ENCODE data around the gene TTLL11.

TTLL11 gene

GRCh38 chr9:121859646-121860045 is 233.5 kb downstream of the TTLL11 start:
- H2BK120ac ChIP-seq (ENCODE audit: low read depth, low read length): no peak overlapping the region
- H3K4me3 ChIP-seq (ENCODE audit: low read length in 2 of 2): no peak overlapping the region
- DNase-seq (ENCODE audit: low spot score): no peak
- H3K36me3 ChIP-seq (replicated peaks in 1 of 2; ENCODE audit: control insufficient read depth in 2 of 2, insufficient read depth in 2 of 2, low read length in 2 of 2): no peaks in the 10 kb centered on the region
- H4K91ac ChIP-seq (ENCODE audit: low read depth, low read length, poor library complexity): no peak overlapping the region
- no peaks in the 10 kb centered on the region for H3K9me3 ChIP-seq (replicated peaks in 1 of 2; ENCODE audit: control insufficient read depth in 2 of 2, insufficient read depth in 1 of 2, low read depth in 1 of 2, low read length in 2 of 2)
- no peak overlapping the region for H3K14ac ChIP-seq (ENCODE audit: low read length)
- no peak overlapping the region for H4K8ac ChIP-seq (ENCODE audit: low read depth, low read length)
- no peak overlapping the region for H3K23ac ChIP-seq (ENCODE audit: low read depth, low read length, poor library complexity)
- H3K27ac ChIP-seq (replicated peaks; ENCODE audit: low read length): no peak overlapping the region
- H3K18ac ChIP-seq (ENCODE audit: low read length): no peak overlapping the region
- no peak overlapping the region for H3K9ac ChIP-seq (ENCODE audit: low read depth, low read length, poor library complexity)
- H2BK12ac ChIP-seq (ENCODE audit: low read length): no peak overlapping the region
- no peak overlapping the region for H2BK15ac ChIP-seq (ENCODE audit: low read length)
- no CpG with 5 or more reads among the region's 6 CpGs for WGBS, 2 donors (ENCODE audit: extremely low coverage in 2 of 2, insufficient read length in 2 of 2, insufficient replicate concordance in 1 of 2)
- no peak overlapping the region for H2AFZ ChIP-seq (ENCODE audit: low read length)
- no peaks in the 10 kb centered on the region for H3K79me1 ChIP-seq (ENCODE audit: low read depth, low read length)
- H2BK5ac ChIP-seq (ENCODE audit: low read length): no peak overlapping the region
- H3K4ac ChIP-seq (ENCODE audit: low read length): no peak overlapping the region
- H3K4me2 ChIP-seq (ENCODE audit: insufficient read depth, low read length, poor library complexity, severe bottlenecking): no peak overlapping the region
- no peak overlapping the region for H2AK5ac ChIP-seq (ENCODE audit: low read depth, low read length)
- H3K4me1 ChIP-seq (ENCODE audit: control insufficient read depth in 2 of 2, insufficient read depth in 1 of 2, low read depth in 1 of 2, low read length in 2 of 2): peaks cover 7 to 11% of the 10 kb centered on the region in 2 donors
- H3K27me3 ChIP-seq (ENCODE audit: control insufficient read depth in 3 of 3, insufficient read depth in 3 of 3, low read depth in 1 of 3, low read length in 3 of 3): peaks cover 0 to 64% (median 0%) of the 10 kb centered on the region in 3 experiments

GRCh38 chr9:121858788-121859187 is 234.3 kb downstream of the TTLL11 start:
- H2AK5ac ChIP-seq (ENCODE audit: low read depth, low read length): no peak overlapping the region
- no peak for DNase-seq (ENCODE audit: low spot score)
- peaks cover 0 to 60% (median 0%) of the 10 kb centered on the region in 3 experiments for H3K27me3 ChIP-seq (ENCODE audit: control insufficient read depth in 3 of 3, insufficient read depth in 3 of 3, low read depth in 1 of 3, low read length in 3 of 3)
- no peak overlapping the region for H3K14ac ChIP-seq (ENCODE audit: low read length)
- no peak overlapping the region for H4K8ac ChIP-seq (ENCODE audit: low read depth, low read length)
- H3K79me1 ChIP-seq (ENCODE audit: low read depth, low read length): no peaks in the 10 kb centered on the region
- H3K4me1 ChIP-seq (ENCODE audit: control insufficient read depth in 2 of 2, insufficient read depth in 1 of 2, low read depth in 1 of 2, low read length in 2 of 2): peaks cover 7 to 11% of the 10 kb centered on the region in 2 donors
- H3K4me2 ChIP-seq (ENCODE audit: insufficient read depth, low read length, poor library complexity, severe bottlenecking): no peak overlapping the region
- H3K36me3 ChIP-seq (replicated peaks in 1 of 2; ENCODE audit: control insufficient read depth in 2 of 2, insufficient read depth in 2 of 2, low read length in 2 of 2): no peaks in the 10 kb centered on the region
- H2BK15ac ChIP-seq (ENCODE audit: low read length): no peak overlapping the region
- no peak overlapping the region for H2AFZ ChIP-seq (ENCODE audit: low read length)
- H3K23ac ChIP-seq (ENCODE audit: low read depth, low read length, poor library complexity): no peak overlapping the region
- H2BK5ac ChIP-seq (ENCODE audit: low read length): no peak overlapping the region
- no CpG with 5 or more reads among the region's 8 CpGs for WGBS, 2 donors (ENCODE audit: extremely low coverage in 2 of 2, insufficient read length in 2 of 2, insufficient replicate concordance in 1 of 2)
- no peak overlapping the region for H3K27ac ChIP-seq (replicated peaks; ENCODE audit: low read length)
- H3K4ac ChIP-seq (ENCODE audit: low read length): no peak overlapping the region
- H3K18ac ChIP-seq (ENCODE audit: low read length): no peak overlapping the region
- H3K9me3 ChIP-seq (replicated peaks in 1 of 2; ENCODE audit: control insufficient read depth in 2 of 2, insufficient read depth in 1 of 2, low read depth in 1 of 2, low read length in 2 of 2): no peaks in the 10 kb centered on the region
- no peak overlapping the region for H2BK12ac ChIP-seq (ENCODE audit: low read length)
- H4K91ac ChIP-seq (ENCODE audit: low read depth, low read length, poor library complexity): no peak overlapping the region
- no peak overlapping the region for H2BK120ac ChIP-seq (ENCODE audit: low read depth, low read length)
- no peak overlapping the region for H3K4me3 ChIP-seq (ENCODE audit: low read length in 2 of 2)
- no peak overlapping the region for H3K9ac ChIP-seq (ENCODE audit: low read depth, low read length, poor library complexity)

- DNase-seq (ENCODE audit: low spot score): no peak
- Histone ChIP-seq H3K4me3 (ENCODE audit: low read length in 2 of 2) (no peak overlapping the region), H3K18ac (ENCODE audit: low read length) (peak overlapping the region; percentile 21), H3K9ac (ENCODE audit: low read depth, low read length, poor library complexity) (no peak overlapping the region), H2AK5ac (ENCODE audit: low read depth, low read length) (no peak overlapping the region), H3K9me3 (replicated peaks in 1 of 2; ENCODE audit: control insufficient read depth in 2 of 2, insufficient read depth in 1 of 2, low read depth in 1 of 2, low read length in 2 of 2) (no peaks in the 10 kb centered on the region), H4K8ac (ENCODE audit: low read depth, low read length) (no peak overlapping the region), H4K91ac (ENCODE audit: low read depth, low read length, poor library complexity) (no peak overlapping the region), H2AFZ (ENCODE audit: low read length) (no peak overlapping the region), H3K27ac (replicated peaks; ENCODE audit: low read length) (no peak overlapping the region), H3K4me2 (ENCODE audit: insufficient read depth, low read length, poor library complexity, severe bottlenecking) (no peak overlapping the region), H3K4me1 (ENCODE audit: control insufficient read depth in 2 of 2, insufficient read depth in 1 of 2, low read depth in 1 of 2, low read length in 2 of 2) (peaks cover 7 to 9% of the 10 kb centered on the region in 2 donors), H3K27me3 (ENCODE audit: control insufficient read depth in 3 of 3, insufficient read depth in 3 of 3, low read depth in 1 of 3, low read length in 3 of 3) (peaks cover 0 to 55% (median 0%) of the 10 kb centered on the region in 3 experiments), H3K4ac (ENCODE audit: low read length) (no peak overlapping the region), H3K14ac (ENCODE audit: low read length) (no peak overlapping the region), H3K79me1 (ENCODE audit: low read depth, low read length) (no peaks in the 10 kb centered on the region), H2BK12ac (ENCODE audit: low read length) (no peak overlapping the region), H2BK5ac (ENCODE audit: low read length) (no peak overlapping the region), H2BK15ac (ENCODE audit: low read length) (no peak overlapping the region), H2BK120ac (ENCODE audit: low read depth, low read length) (no peak overlapping the region), H3K36me3 (replicated peaks in 1 of 2; ENCODE audit: control insufficient read depth in 2 of 2, insufficient read depth in 2 of 2, low read length in 2 of 2) (no peaks in the 10 kb centered on the region), H3K23ac (ENCODE audit: low read depth, low read length, poor library complexity) (no peak overlapping the region)
- WGBS, 2 donors (ENCODE audit: extremely low coverage in 2 of 2, insufficient read length in 2 of 2, insufficient replicate concordance in 1 of 2): no CpG with 5 or more reads among the region's 9 CpGs
Observed at GRCh38 chr9:121857928-121858327, 235.2 kb downstream of the TTLL11 start.

- Histone ChIP-seq H3K36me3 (replicated peaks in 1 of 2; ENCODE audit: control insufficient read depth in 2 of 2, insufficient read depth in 2 of 2, low read length in 2 of 2) (no peaks in the 10 kb centered on the region), H2BK15ac (ENCODE audit: low read length) (no peak overlapping the region), H3K18ac (ENCODE audit: low read length) (no peak overlapping the region), H4K91ac (ENCODE audit: low read depth, low read length, poor library complexity) (no peak overlapping the region), H3K23ac (ENCODE audit: low read depth, low read length, poor library complexity) (no peak overlapping the region), H2AFZ (ENCODE audit: low read length) (no peak overlapping the region), H3K4me3 (ENCODE audit: low read length in 2 of 2) (peak overlapping the region in 1 of 2 donors; percentile 51), H3K9me3 (replicated peaks in 1 of 2; ENCODE audit: control insufficient read depth in 2 of 2, insufficient read depth in 1 of 2, low read depth in 1 of 2, low read length in 2 of 2) (no peaks in the 10 kb centered on the region), H3K27ac (replicated peaks; ENCODE audit: low read length) (no peak overlapping the region), H3K27me3 (ENCODE audit: control insufficient read depth in 3 of 3, insufficient read depth in 3 of 3, low read depth in 1 of 3, low read length in 3 of 3) (peaks cover 0 to 49% (median 0%) of the 10 kb centered on the region in 3 experiments), H2AK5ac (ENCODE audit: low read depth, low read length) (no peak overlapping the region), H2BK5ac (ENCODE audit: low read length) (no peak overlapping the region), H2BK12ac (ENCODE audit: low read length) (no peak overlapping the region), H3K14ac (ENCODE audit: low read length) (no peak overlapping the region), H3K4ac (ENCODE audit: low read length) (no peak overlapping the region), H2BK120ac (ENCODE audit: low read depth, low read length) (no peak overlapping the region), H3K79me1 (ENCODE audit: low read depth, low read length) (no peaks in the 10 kb centered on the region), H3K4me1 (ENCODE audit: control insufficient read depth in 2 of 2, insufficient read depth in 1 of 2, low read depth in 1 of 2, low read length in 2 of 2) (peaks cover 0 to 3% of the 10 kb centered on the region in 2 donors), H4K8ac (ENCODE audit: low read depth, low read length) (no peak overlapping the region), H3K9ac (ENCODE audit: low read depth, low read length, poor library complexity) (no peak overlapping the region), H3K4me2 (ENCODE audit: insufficient read depth, low read length, poor library complexity, severe bottlenecking) (no peak overlapping the region)
- DNase-seq (ENCODE audit: low spot score): no peak
- WGBS, 2 donors (ENCODE audit: extremely low coverage in 2 of 2, insufficient read length in 2 of 2, insufficient replicate concordance in 1 of 2): no CpG with 5 or more reads among the region's 5 CpGs
Observed at GRCh38 chr9:121855476-121855875, 237.6 kb downstream of the TTLL11 start.
